ENCODE measurements around the gene CARTPT.

- TF ChIP-seq CTCF (IDR thresholded peaks at IDR 0.05; ENCODE audit: poor library complexity) (no peak), EZH2 (IDR thresholded peaks at IDR 0.05; ENCODE audit: borderline replicate concordance) (no peak)
Observed at GRCh38 chr5:71738662-71739361, 19.7 kb downstream of the CARTPT start.

All from hepatocyte (in vitro differentiated cells).